Activated T-cell treated with anti-CD3 and anti-CD28 coated beads, Interleukin-2, amount 50 U/mL, for 4 hours (primary cell): ENCODE measurements around the gene ZNF816. TPM values are rescaled to one million over a fixed set of nuclear protein-coding genes. Genes with fewer than 3 reads are reported as not detected.
"Not testable (repeated sequence)": the region's sequence is repeated elsewhere in the genome, so short reads cannot be mapped to it uniquely, and the experiment has no call there.

Experiments used
- ATAC-seq, 2 donors: fragments of 200-7000 bp; cut with Tn5 transposase; one replicate each; pipeline ENCODE4 v1.10.0; 2021
- DNase-seq: peaks from one replicate; pipeline ENCODE4 v3.0.0-alpha.2; 2020
- H3K27me3 Mint-ChIP-seq: one replicate; pipeline ENCODE4 v1.8.0; 2021; ENCODE audit warnings: low read depth, mixed read lengths
- H3K36me3 Mint-ChIP-seq: one replicate; pipeline ENCODE4 v1.8.0; 2022; ENCODE audit warnings: mixed read lengths; ENCODE audit not compliant: insufficient read depth
- H3K4me1 Mint-ChIP-seq: one replicate; pipeline ENCODE4 v1.8.0; 2021; ENCODE audit warnings: low read depth, mixed read lengths
- H3K4me3 Mint-ChIP-seq: one replicate; pipeline ENCODE4 v1.8.0; 2021; ENCODE audit warnings: mild to moderate bottlenecking, moderate library complexity, mixed read lengths
- H3K9me3 Mint-ChIP-seq: one replicate; pipeline ENCODE4 v1.8.0; 2021; ENCODE audit warnings: mixed read lengths
- total RNA-seq, 3 donors: library from RNA; stranded (reverse); gene quantifications; one replicate each; pipeline ENCODE4 v1.2.1, GENCODE V29; 2021

The ZNF816 gene
- total RNA-seq, 3 donors from 2014 or later, result 4.0 to 4.7 (median 4.6) TPM

DNA sequence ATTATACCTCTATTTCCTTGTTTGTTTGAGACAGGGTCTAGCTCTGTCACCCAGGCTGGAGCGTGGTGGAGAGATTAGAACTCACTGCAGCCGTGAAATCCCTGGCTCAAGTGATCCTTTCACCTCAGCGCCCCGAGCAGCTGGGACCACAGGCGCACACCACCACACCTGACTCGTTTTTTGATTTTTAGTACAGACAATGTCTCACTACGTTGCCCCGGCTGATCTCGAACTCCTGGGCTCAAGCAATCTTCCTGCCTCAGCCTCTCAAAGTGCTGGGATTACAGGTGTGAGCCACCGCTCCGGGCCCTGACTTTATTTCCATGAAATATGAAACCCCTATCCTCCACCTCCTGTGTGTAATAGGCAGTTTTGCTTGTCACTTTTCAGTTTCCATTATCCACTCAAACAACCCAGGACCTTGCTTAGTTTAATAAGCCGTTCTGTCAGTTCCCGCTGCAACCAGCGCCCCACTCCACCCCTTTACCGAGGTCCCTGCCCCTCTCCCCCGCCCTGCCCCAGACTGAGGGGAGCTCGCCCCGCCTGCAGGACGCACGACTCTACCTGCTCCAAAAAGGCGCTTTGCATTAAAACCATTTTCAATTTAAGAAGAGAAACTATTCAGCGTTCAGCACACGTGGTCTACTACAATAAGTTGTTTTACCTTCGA, 16.9 kb downstream of the ZNF816 start:
- no peak for ATAC-seq
- H3K9me3 Mint-ChIP-seq, result peaks cover 36% of the 10 kb centered on the region
- H3K36me3 Mint-ChIP-seq, result peaks cover 16% of the 10 kb centered on the region

GRCh38 chr19:52944703-52945493, 17.8 kb downstream of the ZNF816 start:
- Mint-ChIP-seq H3K9me3 (peaks cover 27% of the 10 kb centered on the region), H3K4me1 (peaks cover 12% of the 10 kb centered on the region)
- H3K4me3 Mint-ChIP-seq, H3K36me3 Mint-ChIP-seq, H3K27me3 Mint-ChIP-seq, DNase-seq, ATAC-seq: not testable (repeated sequence)

More for the DNA sequence above, 16.9 kb downstream of the ZNF816 start:
- Mint-ChIP-seq H3K4me3 (no peak overlapping the region), H3K27me3 (no peaks in the 10 kb centered on the region), H3K4me1 (peaks cover 12% of the 10 kb centered on the region)
- DNase-seq, result no peak

GRCh38 chr19:52943884-52944643, 18.6 kb downstream of the ZNF816 start:
- Mint-ChIP-seq H3K36me3 (peaks cover 2% of the 10 kb centered on the region), H3K4me3 (no peak overlapping the region), H3K4me1 (peaks cover 15% of the 10 kb centered on the region), H3K27me3 (no peaks in the 10 kb centered on the region), H3K9me3 (peaks cover 20% of the 10 kb centered on the region)
- DNase-seq, result no peak
- no peak for ATAC-seq

DNA sequence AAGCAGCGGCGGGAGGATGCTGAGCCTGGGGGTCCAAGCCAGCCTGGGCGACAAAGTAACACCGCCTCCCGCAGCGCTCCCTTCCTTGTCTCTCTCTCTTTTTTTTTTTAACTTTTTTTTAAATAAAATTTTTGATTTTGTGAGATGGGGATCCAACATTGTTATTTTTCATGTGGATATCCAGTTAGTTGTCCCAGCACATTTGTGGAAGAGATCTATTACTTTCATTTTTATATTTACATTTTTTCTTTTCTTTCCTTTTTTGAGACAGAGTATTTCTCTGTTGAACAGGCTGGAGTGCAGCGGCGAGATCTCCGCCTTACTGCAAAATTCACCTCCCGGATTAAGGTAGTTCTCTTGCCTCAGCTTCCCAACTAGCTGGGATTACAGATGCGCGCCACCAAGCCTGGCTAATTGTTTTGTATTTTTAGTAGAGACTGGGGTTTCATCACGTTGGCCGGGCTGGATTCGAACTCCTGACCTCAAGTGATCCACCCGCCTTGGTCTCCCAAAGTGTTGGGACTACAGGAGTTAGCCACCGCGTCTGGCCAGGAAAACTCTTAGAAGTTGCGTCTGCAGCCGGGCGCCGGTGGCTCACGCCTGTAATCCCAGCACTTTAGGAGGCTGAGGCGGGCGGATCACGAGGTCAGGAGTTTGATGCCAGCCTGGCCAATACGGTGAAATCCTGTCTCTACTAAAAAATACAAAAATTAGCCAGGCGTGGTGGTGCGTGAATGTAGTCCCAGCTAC, 19.4 kb downstream of the ZNF816 start:
- Mint-ChIP-seq H3K9me3 (peaks cover 28% of the 10 kb centered on the region), H3K4me1 (peaks cover 20% of the 10 kb centered on the region), H3K27me3 (no peaks in the 10 kb centered on the region), H3K36me3 (peaks cover 9% of the 10 kb centered on the region), H3K4me3 (peak overlapping the region; percentile 94)
- DNase-seq, result no peak
- ATAC-seq, result peak in 1 of 2 donors; percentile 13

GRCh38 chr19:52942386-52943133, 20.1 kb downstream of the ZNF816 start:
- peaks cover 9% of the 10 kb centered on the region for H3K36me3 Mint-ChIP-seq
- peak; percentile 100 for ATAC-seq
- peaks cover 29% of the 10 kb centered on the region for H3K9me3 Mint-ChIP-seq
- peak overlapping the region; percentile 94 for H3K4me3 Mint-ChIP-seq
- no peaks in the 10 kb centered on the region for H3K27me3 Mint-ChIP-seq
- peak; percentile 94 for DNase-seq
- H3K4me1 Mint-ChIP-seq, result peaks cover 20% of the 10 kb centered on the region

GRCh38 chr19:52941941-52942385, 20.7 kb downstream of the ZNF816 start:
- Mint-ChIP-seq H3K9me3 (peaks cover 29% of the 10 kb centered on the region), H3K36me3 (peaks cover 10% of the 10 kb centered on the region), H3K27me3 (no peaks in the 10 kb centered on the region), H3K4me3 (peak overlapping the region; percentile 94), H3K4me1 (peaks cover 20% of the 10 kb centered on the region)
- ATAC-seq (peak; percentile 33 to 36), DNase-seq (no peak)

DNA sequence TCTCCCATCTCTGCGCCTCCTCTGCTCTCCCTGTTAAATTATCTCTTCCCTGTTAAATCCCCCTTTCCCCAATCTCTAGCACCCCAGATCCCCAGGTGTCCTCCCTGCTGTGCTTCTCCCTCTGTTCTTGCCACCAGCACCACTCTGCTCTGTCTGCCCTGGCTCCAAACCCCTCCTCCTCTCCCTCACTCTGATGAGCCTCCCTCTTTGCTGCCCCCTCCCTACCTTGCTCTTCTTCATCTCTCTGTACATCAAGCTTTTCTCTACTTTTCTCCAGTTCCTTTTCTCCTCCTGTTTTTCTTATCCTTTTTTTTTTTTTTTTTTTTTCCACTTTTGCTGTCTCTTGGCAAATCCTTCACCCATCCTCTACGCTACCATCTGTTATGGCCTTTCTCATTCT, 21.2 kb downstream of the ZNF816 start:
- peak overlapping the region; percentile 94 for H3K4me3 Mint-ChIP-seq
- peaks cover 32% of the 10 kb centered on the region for H3K9me3 Mint-ChIP-seq
- H3K27me3 Mint-ChIP-seq, ATAC-seq, DNase-seq: not testable (repeated sequence)
- peaks cover 20% of the 10 kb centered on the region for H3K4me1 Mint-ChIP-seq
- peaks cover 14% of the 10 kb centered on the region for H3K36me3 Mint-ChIP-seq

- Mint-ChIP-seq H3K4me3 (peak overlapping the region; percentile 94), H3K4me1 (peaks cover 20% of the 10 kb centered on the region), H3K9me3 (peaks cover 29% of the 10 kb centered on the region), H3K36me3 (peaks cover 16% of the 10 kb centered on the region)
- not testable (repeated sequence) for H3K27me3 Mint-ChIP-seq, ATAC-seq, DNase-seq
Observed at GRCh38 chr19:52940905-52941304, 21.8 kb downstream of the ZNF816 start.

GRCh38 chr19:52938761-52939160, 23.9 kb downstream of the ZNF816 start:
- Mint-ChIP-seq H3K4me1 (peaks cover 20% of the 10 kb centered on the region), H3K4me3 (no peak overlapping the region), H3K9me3 (peaks cover 15% of the 10 kb centered on the region), H3K36me3 (peaks cover 20% of the 10 kb centered on the region), H3K27me3 (no peaks in the 10 kb centered on the region)
- no peak for DNase-seq
- no peak for ATAC-seq

GRCh38 chr19:52936954-52937325, 25.7 kb downstream of the ZNF816 start:
- H3K4me1 Mint-ChIP-seq, result peaks cover 16% of the 10 kb centered on the region
- peaks cover 28% of the 10 kb centered on the region for H3K36me3 Mint-ChIP-seq
- ATAC-seq (no peak), DNase-seq (no peak)
- no peak overlapping the region for H3K4me3 Mint-ChIP-seq
- H3K27me3 Mint-ChIP-seq, result no peaks in the 10 kb centered on the region
- H3K9me3 Mint-ChIP-seq, result peaks cover 22% of the 10 kb centered on the region

GRCh38 chr19:52936151-52936953, 26.3 kb downstream of the ZNF816 start:
- DNase-seq (no peak), ATAC-seq (no peak)
- no peaks in the 10 kb centered on the region for H3K27me3 Mint-ChIP-seq
- H3K36me3 Mint-ChIP-seq, result peaks cover 26% of the 10 kb centered on the region
- H3K9me3 Mint-ChIP-seq, result peaks cover 21% of the 10 kb centered on the region
- H3K4me1 Mint-ChIP-seq, result peaks cover 10% of the 10 kb centered on the region
- no peak overlapping the region for H3K4me3 Mint-ChIP-seq

DNA sequence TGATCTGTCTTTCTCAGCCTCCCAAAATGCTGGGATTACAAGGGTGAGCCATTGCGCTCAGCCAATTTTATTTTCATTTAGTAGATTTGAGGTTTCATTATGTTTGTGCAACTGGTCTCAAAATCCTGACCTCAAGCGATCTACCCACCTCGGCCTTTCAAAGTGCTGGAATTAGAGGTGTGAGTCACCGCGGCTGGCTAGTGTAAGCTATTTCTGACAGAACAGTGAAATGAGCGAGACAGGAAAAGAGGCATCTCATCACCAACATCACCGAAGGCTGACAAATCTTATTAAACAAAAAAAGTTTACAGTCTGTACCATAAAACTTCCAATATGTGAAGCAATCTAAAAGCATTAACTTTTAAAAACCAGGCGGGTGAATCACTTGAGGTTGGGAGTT, 27.2 kb downstream of the ZNF816 start:
- no peak for DNase-seq
- no peaks in the 10 kb centered on the region for H3K27me3 Mint-ChIP-seq
- H3K4me3 Mint-ChIP-seq, result no peak overlapping the region
- H3K9me3 Mint-ChIP-seq, result peaks cover 21% of the 10 kb centered on the region
- ATAC-seq, result no peak
- peaks cover 8% of the 10 kb centered on the region for H3K4me1 Mint-ChIP-seq
- peaks cover 26% of the 10 kb centered on the region for H3K36me3 Mint-ChIP-seq
